HG03342 (cell line): ENCODE measurements around the gene KCNJ14.

Experiments
- ATAC-seq: cut with Tn5 transposase; IDR thresholded peaks from one replicate; pipeline ENCODE4 v1.9.1; 2021; ENCODE audit warnings: mild to moderate bottlenecking, moderate library complexity; ENCODE audit not compliant: unreplicated experiment

KCNJ14 gene

GRCh38 chr19:48501494-48502349 is 46.3 kb downstream of the KCNJ14 start:
- no peak for ATAC-seq

GRCh38 chr19:48502350-48503018 is 47.1 kb downstream of the KCNJ14 start:
- no peak for ATAC-seq

GRCh38 chr19:48506138-48506733 is 50.9 kb downstream of the KCNJ14 start:
- ATAC-seq, result no peak

GRCh38 chr19:48507911-48508439 is 52.6 kb downstream of the KCNJ14 start:
- ATAC-seq, result no peak

- no peak for ATAC-seq
These were observed 53.5 kb downstream of the KCNJ14 start for GRCh38 chr19:48508729-48509411.

GRCh38 chr19:48509467-48510194 is 54.3 kb downstream of the KCNJ14 start:
- no peak for ATAC-seq

- ATAC-seq, result no peak
These were observed 55.3 kb downstream of the KCNJ14 start for GRCh38 chr19:48510421-48511268.

GRCh38 chr19:48511321-48511731 is 56.0 kb downstream of the KCNJ14 start:
- ATAC-seq, result no peak

- no peak for ATAC-seq
These were observed 56.6 kb downstream of the KCNJ14 start, which contains the start of gene LMTK3 for GRCh38 chr19:48511800-48512503. TSS of gene LMTK3 (minus strand) at chr19:48511835. CDS start at chr19:48511576, 259 bp downstream.

- no peak for ATAC-seq
These were observed 57.3 kb downstream of the KCNJ14 start for GRCh38 chr19:48512504-48513288.

- ATAC-seq, result no peak
These were observed 58.1 kb downstream of the KCNJ14 start for GRCh38 chr19:48513289-48514122.

GRCh38 chr19:48514123-48514458 is 58.7 kb downstream of the KCNJ14 start:
- no peak for ATAC-seq

GRCh38 chr19:48516536-48516935 is 61.2 kb downstream of the KCNJ14 start:
- no peak for ATAC-seq
